T-helper 1 cell treated with Interleukin-12 subunit alpha and Interleukin-12 subunit beta and Interleukin-4 antibody, amounts not matched to agents 30 ng/mL and 1 ng/mL, for 36 hours (primary cell): ENCODE measurements around the gene APLP1. TPM values are rescaled to one million over a fixed set of nuclear protein-coding genes. Genes with fewer than 3 reads are reported as not detected.
"Not testable (repeated sequence)": the region's sequence is repeated elsewhere in the genome, so short reads cannot be mapped to it uniquely, and the experiment has no call there.

Experiments used
- intact Hi-C: fragments of 100-400 bp; cut with micrococcal nuclease; formaldehyde crosslinking; loops from one replicate; pipeline ENCODE4 v1.15.1; 2024
- total RNA-seq: library from RNA; stranded (reverse); gene quantifications from 2 replicates; pipeline ENCODE4 v1.2.3, GENCODE V29; 2022

The APLP1 gene
- total RNA-seq, 1 donor from 2014 or later: 3.6 TPM

GRCh38 chr19:35902870-35903475 is 34.6 kb downstream of the APLP1 start:
- intact Hi-C loops: loop anchor here (1.0 to 10.0 kb wide), 7 partner anchors 28 to 688 kb away; partner anchors contain the start of genes ALKBH6, SDHAF1, THAP8 and WDR62

DNA sequence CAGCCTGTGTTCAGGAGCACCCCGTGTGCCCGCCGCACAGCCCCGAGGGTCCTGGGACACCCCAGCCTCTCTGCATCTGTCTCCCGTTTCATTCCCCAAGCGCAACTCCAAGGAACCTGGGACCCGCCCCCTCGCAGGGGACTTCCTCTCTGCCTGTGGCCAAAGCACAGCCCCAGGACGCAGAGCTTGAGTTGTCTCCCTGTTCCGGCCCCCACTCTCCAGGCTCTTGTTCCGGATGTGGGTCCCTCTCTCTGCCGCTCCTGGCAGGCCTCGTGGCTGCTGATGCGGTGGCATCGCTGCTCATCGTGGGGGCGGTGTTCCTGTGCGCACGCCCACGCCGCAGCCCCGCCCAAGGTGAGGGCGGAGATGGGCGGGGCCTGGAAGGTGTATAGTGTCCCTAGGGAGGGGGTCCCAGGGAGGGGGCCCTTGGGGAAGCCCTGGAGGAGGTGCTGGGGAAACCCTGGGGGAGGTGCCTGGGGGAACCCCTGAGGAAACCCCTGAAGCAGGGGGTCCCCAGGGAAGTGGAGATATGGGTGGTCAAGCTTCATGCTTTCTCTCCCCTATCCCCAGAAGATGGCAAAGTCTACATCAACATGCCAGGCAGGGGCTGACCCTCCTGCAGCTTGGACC is 35.3 kb downstream of the APLP1 start:
- intact Hi-C loops: loop anchor here (1.0 to 10.0 kb wide), 6 partner anchors 28 to 689 kb away; partner anchors contain the start of genes ALKBH6, SDHAF1, THAP8 and WDR62

DNA sequence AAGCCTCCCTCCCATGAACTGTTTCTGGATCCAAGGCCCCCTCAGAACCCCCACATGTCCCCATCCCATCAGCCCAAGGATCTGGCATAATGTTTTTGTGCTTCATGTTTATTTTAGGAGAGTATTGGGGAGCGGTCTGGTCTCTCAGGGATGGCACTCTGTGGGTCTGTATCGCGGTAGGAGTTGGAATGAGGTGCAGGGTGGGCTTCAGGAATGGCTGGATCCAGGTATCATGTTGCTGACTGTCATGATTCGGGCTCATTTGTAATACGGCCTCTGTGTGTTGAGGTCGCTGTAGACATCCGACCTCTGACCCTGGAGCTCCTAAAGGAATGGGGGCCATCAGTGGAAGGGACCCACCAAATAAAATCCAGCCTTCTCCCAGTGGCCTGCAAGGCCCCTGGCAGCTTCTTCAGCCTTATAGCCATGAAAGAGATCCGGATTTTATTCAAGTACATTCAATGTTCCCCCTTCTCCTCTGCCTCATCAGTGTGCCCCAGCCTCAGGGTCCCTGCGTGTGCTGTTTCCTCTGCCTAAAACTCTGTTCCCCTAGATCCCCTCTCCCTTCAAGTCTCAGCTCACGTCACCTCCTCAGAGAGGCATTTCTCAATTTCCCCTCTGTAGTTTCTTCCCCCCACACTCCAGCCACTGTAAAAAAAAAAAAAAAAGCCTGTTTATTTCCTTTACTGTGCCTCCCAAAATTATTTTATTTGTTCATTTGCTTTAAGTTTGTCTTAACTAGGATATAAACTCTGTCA is 36.1 kb downstream of the APLP1 start:
- intact Hi-C loops: loop anchor here (10.0 kb wide), 1 partner anchor 690 kb away; no protein-coding TSS in a partner anchor

- intact Hi-C loops: loop anchor here (10.0 kb wide), 1 partner anchor 690 kb away; no protein-coding TSS in a partner anchor
These were observed 36.9 kb downstream of the APLP1 start for GRCh38 chr19:35905178-35905727.

DNA sequence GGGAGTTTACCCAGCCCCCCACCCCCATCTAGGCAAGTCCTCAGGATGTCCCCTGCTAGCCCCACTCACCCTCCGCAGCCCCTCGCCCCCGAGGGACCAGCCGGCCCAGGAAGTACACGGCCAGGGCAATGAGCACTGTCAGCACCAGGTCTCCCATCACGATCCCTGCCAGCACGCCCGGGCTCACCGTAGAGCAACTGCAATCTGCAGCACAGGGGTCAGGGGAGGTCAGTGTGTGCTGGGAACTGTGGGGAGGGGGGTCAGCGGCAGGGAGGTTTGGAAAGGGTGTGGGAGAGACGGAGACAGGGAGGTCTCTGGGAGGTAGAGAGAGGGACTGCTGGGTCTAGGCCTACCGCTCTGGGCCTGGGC is 39.0 kb downstream of the APLP1 start:
- intact Hi-C loops: loop anchor here (10.0 kb wide), 1 partner anchor 693 kb away; no protein-coding TSS in a partner anchor

- intact Hi-C loops: loop anchor here (10.0 kb wide), 1 partner anchor 693 kb away; no protein-coding TSS in a partner anchor
These were observed 39.7 kb downstream of the APLP1 start, which contains the start of gene TYROBP for GRCh38 chr19:35908010-35908441. TSS of gene TYROBP (minus strand) at chr19:35908295. CDS start at chr19:35908228, 67 bp downstream.

GRCh38 chr19:35908973-35909683 is 40.8 kb downstream of the APLP1 start:
- intact Hi-C loops: loop anchor here (10.0 kb wide), 1 partner anchor 694 kb away; no protein-coding TSS in a partner anchor

GRCh38 chr19:35909684-35910035 is 41.3 kb downstream of the APLP1 start:
- intact Hi-C loops: loop anchor here (10.0 kb wide), 1 partner anchor 695 kb away; no protein-coding TSS in a partner anchor

- intact Hi-C loops: not testable (repeated sequence)
These were observed 42.0 kb downstream of the APLP1 start for GRCh38 chr19:35910355-35910754.

GRCh38 chr19:35911173-35911572 is 42.8 kb downstream of the APLP1 start:
- intact Hi-C loops: no loop called here

DNA sequence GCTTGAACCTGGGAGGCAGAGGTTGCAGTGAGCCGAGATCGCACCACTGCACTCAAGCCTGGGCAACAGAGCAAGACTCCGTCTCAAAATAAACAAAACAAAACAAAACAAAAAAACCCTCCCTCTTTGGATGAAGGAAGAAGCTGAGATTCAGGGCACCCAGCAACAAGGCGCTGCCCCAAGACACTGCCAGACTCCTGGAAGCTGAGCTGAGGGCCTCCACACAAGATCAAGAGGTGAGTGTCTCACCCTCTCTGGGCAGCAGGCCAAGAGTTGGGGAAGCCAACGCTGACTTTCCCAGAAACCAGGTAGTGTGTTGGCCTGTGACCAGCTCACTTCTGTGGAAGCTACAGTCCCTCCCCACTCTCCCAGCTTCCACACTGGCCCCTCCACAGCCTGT is 43.4 kb downstream of the APLP1 start:
- intact Hi-C loops: no loop called here

GRCh38 chr19:35913589-35913988 is 45.2 kb downstream of the APLP1 start:
- intact Hi-C loops: no loop called here

DNA sequence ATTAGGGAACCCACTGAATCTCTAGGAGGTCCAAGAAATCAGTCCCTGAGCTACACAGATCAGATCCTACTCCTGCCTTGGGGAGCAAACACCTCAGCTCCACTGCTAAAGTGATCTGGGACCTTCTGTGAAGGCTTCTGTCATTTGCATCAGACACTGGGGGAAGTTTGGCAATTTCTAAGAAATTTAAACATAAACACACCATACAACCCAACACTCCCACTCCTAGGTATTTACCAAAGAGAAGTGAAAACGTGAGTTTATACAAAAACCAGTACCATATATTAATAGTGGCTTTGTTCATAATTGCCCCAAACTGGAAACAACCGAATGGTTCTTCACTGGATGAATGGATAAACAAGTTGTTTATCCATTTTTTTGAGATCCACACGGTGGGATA is 47.1 kb downstream of the APLP1 start:
- intact Hi-C loops: no loop called here

- intact Hi-C loops: no loop called here
These were observed 50.9 kb downstream of the APLP1 start for GRCh38 chr19:35919306-35919705.

DNA sequence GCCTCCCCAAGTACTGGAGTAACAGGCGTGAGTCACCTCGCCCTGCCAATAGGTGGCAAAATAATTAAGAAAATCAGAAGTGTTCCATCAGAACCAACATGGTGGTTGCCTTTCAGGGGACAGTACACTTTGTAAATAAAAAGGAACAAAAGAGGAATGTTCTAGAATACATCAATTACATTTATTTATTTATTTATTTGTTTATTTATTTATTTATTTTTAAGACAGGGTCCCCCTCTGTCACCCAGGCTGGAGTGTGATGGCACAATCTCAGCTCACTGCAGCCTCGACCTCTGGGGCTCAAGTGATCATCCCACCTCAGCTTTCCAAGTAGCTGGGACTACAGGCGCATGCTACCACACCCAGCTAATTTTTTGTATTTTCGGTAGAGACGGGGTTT is 52.6 kb downstream of the APLP1 start:
- intact Hi-C loops: no loop called here

GRCh38 chr19:35925501-35925900 is 57.1 kb downstream of the APLP1 start:
- intact Hi-C loops: no loop called here

DNA sequence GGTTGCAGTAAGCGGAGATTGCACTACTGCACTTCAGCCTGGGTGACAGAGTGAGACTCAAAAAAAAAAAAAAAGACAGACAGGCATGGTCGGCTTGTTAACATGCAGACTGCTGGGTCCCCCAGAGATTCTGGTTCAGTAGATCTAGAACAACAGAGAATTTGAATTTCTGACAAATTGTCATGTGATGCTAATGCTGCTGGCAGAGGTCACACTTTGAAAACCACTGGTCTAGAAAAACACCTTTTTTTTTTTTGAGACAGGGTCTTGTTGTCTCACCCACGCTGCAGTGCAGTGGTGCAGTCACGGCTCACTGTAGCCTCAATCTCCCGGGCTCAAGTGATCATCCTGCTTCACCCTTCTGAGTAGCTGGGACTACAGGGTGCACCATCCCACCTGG is 60.1 kb downstream of the APLP1 start:
- intact Hi-C loops: no loop called here
